Activated effector memory CD4-positive, alpha-beta T cell treated with anti-CD3 and anti-CD28 coated beads, Interleukin-2, amount 50 U/mL, for 16 hours (primary cell): Measurements from ENCODE around the gene MED16.

ENCODE experiments used
- DNase-seq: peaks from one replicate; pipeline ENCODE4 v3.0.0-alpha.2; 2020

MED16 gene, protein sequence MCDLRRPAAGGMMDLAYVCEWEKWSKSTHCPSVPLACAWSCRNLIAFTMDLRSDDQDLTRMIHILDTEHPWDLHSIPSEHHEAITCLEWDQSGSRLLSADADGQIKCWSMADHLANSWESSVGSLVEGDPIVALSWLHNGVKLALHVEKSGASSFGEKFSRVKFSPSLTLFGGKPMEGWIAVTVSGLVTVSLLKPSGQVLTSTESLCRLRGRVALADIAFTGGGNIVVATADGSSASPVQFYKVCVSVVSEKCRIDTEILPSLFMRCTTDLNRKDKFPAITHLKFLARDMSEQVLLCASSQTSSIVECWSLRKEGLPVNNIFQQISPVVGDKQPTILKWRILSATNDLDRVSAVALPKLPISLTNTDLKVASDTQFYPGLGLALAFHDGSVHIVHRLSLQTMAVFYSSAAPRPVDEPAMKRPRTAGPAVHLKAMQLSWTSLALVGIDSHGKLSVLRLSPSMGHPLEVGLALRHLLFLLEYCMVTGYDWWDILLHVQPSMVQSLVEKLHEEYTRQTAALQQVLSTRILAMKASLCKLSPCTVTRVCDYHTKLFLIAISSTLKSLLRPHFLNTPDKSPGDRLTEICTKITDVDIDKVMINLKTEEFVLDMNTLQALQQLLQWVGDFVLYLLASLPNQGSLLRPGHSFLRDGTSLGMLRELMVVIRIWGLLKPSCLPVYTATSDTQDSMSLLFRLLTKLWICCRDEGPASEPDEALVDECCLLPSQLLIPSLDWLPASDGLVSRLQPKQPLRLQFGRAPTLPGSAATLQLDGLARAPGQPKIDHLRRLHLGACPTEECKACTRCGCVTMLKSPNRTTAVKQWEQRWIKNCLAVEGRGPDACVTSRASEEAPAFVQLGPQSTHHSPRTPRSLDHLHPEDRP

GRCh38 chr19:892894-893689, at the start of gene MED16, which contains the start of gene RNU6-9:
MED16 (minus strand) TSS chr19:893187; CDS start chr19:891131, 2,056 bp downstream.
RNU6-9 (plus strand) TSS chr19:893484.
- peak; percentile 95 for DNase-seq

GRCh38 chr19:942133-942645, 49.2 kb upstream of the MED16 start:
- DNase-seq, result no peak

- no peak for DNase-seq
Measured at GRCh38 chr19:941292-942132, 48.5 kb upstream of the MED16 start.

GRCh38 chr19:940591-941291, 47.8 kb upstream of the MED16 start:
- DNase-seq, result peak; percentile 90

DNA sequence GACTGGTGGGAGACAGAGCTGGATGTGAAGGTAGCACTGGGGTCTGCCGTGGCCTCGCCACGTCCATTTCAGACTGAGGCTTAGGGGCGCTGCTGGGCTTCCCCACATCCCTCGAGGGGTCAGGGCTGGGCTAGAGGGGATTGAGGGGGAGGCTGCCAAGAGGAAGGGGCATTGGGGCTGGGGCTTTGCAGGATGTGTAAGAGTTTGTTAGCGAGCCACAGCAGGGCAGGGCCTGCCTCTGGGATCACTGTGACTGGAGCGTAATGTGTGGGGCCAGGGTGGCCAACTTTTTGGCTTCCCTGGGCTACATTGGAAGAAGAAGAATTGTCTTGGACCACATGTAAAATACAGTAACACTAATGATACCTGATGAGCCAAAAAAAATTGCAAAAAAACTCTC, 46.9 kb upstream of the MED16 start:
- DNase-seq, result no peak

DNA sequence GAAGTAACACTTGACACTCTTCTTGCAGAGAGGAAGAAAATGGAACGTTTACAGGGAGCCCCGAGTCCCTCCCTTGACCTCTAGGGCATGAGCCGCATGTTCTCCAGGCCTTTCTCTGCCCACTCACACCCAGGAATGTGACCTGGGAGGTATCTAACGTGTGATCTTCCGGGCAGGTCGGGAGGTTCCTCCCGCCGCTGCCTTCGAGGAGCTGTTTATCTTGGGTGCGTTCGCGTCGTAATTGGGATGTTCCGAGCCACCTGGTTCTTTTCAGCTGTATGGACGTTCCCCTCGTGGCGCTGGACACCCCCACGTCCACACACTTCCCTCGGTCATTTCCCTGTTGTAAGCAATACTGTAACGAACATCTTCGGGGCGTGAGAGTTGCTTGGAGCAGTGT, 46.5 kb upstream of the MED16 start:
- no peak for DNase-seq

DNA sequence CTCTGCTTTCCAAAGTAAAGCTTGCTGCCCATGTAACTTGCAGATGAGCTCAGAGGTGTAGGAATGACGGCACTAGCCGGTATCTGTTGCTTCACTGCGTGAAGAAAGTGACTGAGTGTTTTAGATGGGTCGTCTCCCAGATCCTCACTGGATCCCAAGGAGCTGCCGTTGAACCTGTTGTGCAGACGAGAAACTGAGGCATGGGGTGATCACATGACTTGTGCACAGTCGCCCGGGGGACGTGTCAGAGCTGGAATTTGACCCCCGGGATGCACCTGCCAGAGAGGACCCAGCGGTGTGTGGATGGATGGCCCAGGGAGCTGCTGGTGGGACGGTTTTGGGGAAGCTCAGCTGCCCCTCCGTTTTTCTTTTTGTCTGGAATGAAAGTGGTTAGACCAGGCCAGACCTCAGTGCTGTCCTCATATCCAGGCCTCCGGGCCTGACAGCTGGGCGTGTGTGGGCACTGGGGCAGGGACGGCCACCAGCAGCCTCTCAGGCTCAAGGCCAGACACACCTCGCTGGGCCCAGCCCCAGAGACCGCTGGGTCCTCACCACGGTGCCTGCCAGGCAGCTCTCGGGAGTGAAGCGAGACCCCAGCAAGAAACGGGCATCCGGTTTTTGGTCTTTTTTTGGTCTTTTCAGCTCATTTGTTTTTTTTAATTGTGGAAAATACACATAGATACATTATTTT, 45.4 kb upstream of the MED16 start:
- no peak for DNase-seq

DNA sequence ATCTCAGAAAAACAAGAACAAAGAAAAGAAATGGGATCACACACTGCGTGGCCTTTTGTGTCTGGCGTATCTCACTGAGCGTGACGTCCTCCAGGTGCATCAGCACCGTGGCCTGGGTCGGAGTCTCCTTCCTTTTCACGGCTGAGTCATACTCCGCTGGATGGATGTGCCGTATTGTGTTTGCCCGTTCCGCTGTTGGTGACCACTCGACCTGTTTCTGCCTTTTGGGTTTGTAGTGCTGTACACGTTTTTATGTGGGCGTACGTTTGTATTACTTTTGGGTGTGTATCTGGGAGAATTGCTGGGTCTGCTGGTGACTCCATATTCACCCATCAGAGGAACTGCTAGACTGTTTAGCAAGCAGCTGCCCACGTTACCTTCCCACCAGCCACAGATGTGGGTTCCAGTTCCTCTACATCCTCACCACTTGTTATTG, 44.3 kb upstream of the MED16 start:
- DNase-seq, result peak; percentile 74

- no peak for DNase-seq
Measured at GRCh38 chr19:936175-936546, 43.2 kb upstream of the MED16 start.

DNA sequence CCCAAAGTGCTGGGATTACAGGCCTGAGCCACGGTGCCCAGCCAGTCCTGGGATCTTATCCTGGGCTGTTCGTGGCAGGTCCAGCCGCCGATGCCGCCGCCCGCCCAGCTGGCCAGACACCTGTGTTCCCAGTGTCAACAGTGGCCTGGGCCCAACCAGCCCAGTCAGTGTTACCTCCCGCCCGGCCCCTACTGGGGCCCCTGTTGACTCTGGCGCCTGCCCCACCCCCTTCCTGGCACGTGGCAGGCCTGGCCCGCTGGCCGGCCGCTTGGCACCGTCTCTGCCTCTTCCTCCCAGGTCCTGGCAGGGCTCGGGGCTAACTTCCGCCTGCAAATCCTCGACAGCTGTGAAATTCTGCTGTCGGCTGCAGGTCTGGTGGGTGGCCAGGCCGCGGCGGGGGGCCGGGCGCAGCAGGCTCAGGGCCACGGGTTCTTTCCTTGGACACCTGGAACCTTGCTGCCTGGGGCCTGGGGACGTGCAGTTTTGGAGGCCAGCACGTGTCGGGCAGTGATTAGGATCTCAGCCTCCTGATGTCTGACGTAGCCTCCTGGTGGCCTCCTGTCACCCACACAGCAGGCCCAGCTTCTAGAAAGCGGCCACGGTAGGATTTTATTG, 42.0 kb upstream of the MED16 start:
- no peak for DNase-seq

- DNase-seq, result no peak
Measured at GRCh38 chr19:934197-934840, 41.3 kb upstream of the MED16 start.

DNA sequence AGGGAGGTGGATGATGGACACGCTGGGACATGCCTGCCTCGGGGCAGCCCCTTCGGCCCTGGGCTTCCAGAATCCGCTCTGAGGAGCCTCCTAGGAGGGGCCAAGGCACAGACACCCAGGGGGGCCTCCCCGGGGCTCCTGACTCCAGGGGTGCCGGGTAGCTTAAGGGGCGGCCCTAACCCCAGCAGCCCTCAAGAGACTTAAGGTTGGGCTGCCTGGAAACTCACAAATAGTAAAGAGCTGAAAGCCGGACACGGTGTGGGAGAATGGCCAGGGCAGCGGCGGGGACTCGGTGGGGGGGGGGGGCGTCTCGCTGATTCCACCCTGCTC, 40.5 kb upstream of the MED16 start:
- DNase-seq, result no peak

DNA sequence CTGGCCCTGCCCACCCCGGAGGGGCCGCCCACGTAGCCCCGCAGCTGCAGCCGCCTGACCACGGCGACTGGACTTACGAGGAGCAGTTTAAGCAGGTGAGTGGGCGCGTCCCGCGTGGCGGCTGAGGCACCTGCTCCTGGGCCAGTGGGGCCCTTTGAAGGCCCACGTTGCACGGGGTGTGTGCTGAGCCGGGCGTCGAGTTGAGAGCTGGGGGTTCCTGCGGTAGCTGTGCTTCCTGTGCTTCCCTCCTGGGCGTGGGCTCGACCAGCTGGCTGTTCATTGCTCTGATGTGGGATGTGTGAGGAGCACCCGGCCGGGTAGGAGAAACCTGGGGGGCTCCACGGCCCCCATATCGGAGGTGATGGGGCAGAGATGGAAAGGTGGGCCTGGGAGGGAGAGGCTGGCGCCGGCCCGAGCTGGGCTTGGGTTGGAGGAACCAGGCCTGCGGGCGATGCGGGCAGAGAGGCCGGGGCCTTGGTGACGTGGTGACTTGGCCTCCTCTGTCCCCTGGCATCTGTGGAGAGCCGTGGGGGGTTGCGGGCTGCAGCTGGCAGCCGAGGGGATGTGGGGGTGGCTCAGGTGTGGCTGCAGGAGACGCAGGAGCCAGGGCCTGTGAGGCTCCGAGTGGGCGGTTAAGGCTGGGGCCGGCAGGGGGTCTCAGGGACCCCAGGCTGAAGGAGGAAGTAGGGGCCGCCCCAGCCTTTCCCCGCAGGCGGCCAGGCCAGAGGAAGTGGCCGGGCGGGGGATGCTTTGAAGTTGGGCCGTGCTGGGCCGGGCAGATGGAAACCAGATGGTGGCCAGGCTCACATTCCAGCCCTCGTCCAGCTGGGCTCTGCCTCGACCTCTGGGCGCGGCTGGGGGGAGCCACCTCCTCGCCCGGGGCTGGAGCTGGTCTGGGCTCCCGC, 39.9 kb upstream of the MED16 start:
- DNase-seq, result peak; percentile 70

DNA sequence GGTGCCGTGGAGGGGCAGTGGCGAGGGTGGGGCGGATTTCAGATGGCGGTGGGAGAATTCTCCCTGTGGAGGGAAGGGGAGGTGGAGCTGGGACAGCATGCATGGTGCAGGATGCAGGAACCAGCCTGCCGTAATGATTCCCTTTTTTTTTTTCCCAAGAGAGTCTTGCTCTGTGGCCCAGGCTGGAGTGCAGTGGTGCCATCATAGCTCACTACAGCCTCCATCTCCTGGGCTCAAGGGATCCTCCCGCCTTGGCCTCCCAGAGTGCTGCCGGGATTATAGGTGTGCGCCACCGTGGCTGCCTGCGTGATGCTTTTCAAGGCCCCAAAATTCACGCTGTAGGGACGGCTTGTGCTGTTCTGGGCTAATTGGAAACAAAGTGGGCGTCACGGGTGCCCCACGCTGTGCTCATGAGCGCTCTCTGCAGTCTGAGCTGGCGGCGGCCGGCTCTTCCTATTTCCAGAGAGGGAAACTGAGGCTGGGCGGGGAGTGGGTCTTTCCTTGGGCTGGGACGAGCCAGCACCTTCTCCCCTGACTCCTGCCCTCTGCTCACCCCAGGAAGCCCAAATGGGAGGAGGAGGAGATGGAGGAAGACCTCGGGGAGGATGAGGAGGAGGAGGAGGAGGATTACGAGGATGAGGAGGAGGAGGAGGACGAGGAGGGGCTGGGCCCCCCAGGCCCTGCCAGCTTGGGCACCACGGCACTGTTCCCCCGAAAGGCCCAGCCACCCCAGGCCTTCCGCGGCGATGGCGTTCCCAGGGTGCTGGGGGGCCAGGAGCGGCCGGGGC, 39.1 kb upstream of the MED16 start:
- no peak for DNase-seq

DNA sequence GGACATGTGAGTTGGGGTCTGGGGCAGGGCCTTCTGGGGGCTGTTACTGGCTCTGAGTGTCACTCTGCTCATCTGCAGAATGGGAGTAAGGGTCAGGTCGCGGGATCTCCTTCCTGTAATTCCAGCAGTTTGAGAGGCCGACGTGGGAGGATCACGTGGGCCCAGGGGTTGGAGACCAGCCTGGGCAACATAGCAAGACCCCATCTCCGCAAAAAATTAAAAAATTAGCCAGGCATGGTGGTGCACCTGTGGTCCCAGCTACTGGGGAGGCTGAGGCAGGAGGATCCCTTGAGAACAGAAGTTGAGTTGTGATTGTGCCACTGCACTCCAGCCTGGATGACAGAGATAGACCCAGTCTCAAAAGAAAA, 36.9 kb upstream of the MED16 start:
- DNase-seq, result no peak

DNA sequence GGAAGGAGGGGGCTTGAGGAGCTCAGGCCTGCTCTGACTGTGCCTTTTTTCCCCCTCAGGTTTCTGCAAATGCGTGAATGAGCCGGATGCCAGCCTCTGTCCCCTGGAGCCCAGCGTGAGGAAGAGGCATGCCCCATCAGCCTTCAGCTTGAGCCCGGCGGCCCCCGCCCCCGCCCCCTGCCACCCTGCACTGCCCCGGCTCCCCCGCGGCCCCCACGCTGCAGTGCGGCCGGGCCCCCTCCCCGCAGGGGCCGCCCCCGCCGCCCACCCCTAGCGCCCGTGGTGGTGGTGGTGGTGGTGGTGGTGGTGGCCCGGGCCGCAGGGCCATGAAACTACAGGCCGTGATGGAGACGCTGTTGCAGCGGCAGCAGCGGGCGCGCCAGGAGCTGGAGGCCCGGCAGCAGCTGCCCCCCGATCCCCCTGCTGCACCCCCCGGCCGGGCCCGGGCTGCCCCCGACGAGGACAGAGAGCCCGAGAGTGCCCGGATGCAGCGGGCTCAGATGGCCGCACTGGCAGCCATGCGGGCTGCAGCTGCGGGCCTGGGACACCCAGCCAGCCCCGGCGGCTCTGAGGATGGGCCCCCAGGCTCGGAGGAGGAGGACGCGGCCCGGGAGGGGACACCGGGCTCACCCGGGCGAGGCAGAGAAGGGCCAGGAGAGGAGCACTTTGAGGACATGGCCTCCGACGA, 36.4 kb upstream of the MED16 start:
- DNase-seq, result no peak
